Osteocyte (in vitro differentiated cells): ENCODE measurements around the gene ZNF780B. TPM values are rescaled to one million over a fixed set of nuclear protein-coding genes. Genes with fewer than 3 reads are reported as not detected.
A peak's percentile ranks its signal among the peaks of the same experiment; 100 is the strongest.
"Not testable (repeated sequence)": the region's sequence is repeated elsewhere in the genome, so short reads cannot be mapped to it uniquely, and the experiment has no call there.

Source experiments
- DNase-seq: peaks from one replicate; pipeline ENCODE4 v3.0.0; 2021; ENCODE audit warnings: mixed read lengths; ENCODE audit not compliant: unreplicated experiment; ENCODE audit errors: extremely low spot score
- H3K27ac Mint-ChIP-seq: one replicate; pipeline ENCODE4 v1.8.0; 2021; ENCODE audit warnings: mild to moderate bottlenecking, mixed read lengths; ENCODE audit not compliant: unreplicated experiment
- H3K27me3 Mint-ChIP-seq: one replicate; pipeline ENCODE4 v1.8.0; 2021; ENCODE audit warnings: mixed read lengths; ENCODE audit not compliant: unreplicated experiment
- H3K36me3 Mint-ChIP-seq: one replicate; pipeline ENCODE4 v1.8.0; 2021; ENCODE audit warnings: mixed read lengths; ENCODE audit not compliant: unreplicated experiment
- H3K4me1 Mint-ChIP-seq: one replicate; pipeline ENCODE4 v1.8.0; 2021; ENCODE audit warnings: mixed read lengths; ENCODE audit not compliant: unreplicated experiment
- H3K4me3 Mint-ChIP-seq: one replicate; pipeline ENCODE4 v1.8.0; 2021; ENCODE audit warnings: mild to moderate bottlenecking, moderate library complexity, mixed read lengths; ENCODE audit not compliant: unreplicated experiment
- H3K9me3 Mint-ChIP-seq: one replicate; pipeline ENCODE4 v1.8.0; 2021; ENCODE audit warnings: mixed read lengths; ENCODE audit not compliant: unreplicated experiment
- total RNA-seq: library from RNA; stranded (reverse); gene quantifications from 2 replicates; pipeline ENCODE4 v1.2.1, GENCODE V29; 2021
- TF ChIP-seq, protein P1 (sequence below): fragments of 200-600 bp; sonication (generic); IDR thresholded peaks from 2 replicates; pipeline ENCODE4 v1.5.0; 2021; ENCODE audit warnings: antibody characterized with exemption, mild to moderate bottlenecking, moderate library complexity

Gene ZNF780B
- total RNA-seq, 1 donor from 2014 or later, result 20.0 TPM

DNA sequence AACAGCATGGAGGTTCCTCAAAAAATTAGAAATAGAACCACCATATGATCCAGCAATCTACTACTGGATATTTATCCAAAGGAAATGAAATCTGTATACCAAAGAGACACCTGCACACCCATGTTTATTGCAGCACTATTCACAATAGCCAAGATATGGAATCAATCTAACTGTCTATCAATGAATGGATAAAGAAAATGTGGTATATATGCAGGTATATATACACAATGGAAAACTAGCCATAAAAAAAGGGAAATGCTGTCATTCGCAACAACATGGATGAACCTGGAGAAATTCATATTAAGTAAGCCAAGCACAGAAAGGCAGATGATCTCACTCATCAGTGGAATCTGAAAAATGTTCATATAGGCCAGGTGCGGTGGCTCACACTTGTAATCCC lies 2.5 kb downstream of the ZNF780B start:
- no peak for DNase-seq
- no peak overlapping the region for H3K27ac Mint-ChIP-seq
- peaks cover 39% of the 10 kb centered on the region for H3K9me3 Mint-ChIP-seq
- H3K4me3 Mint-ChIP-seq, result peak overlapping the region; percentile 10
- peaks cover 30% of the 10 kb centered on the region for H3K4me1 Mint-ChIP-seq
- H3K36me3 Mint-ChIP-seq, result peaks cover 43% of the 10 kb centered on the region
- no peaks in the 10 kb centered on the region for H3K27me3 Mint-ChIP-seq
- TF ChIP-seq, protein P1, sequence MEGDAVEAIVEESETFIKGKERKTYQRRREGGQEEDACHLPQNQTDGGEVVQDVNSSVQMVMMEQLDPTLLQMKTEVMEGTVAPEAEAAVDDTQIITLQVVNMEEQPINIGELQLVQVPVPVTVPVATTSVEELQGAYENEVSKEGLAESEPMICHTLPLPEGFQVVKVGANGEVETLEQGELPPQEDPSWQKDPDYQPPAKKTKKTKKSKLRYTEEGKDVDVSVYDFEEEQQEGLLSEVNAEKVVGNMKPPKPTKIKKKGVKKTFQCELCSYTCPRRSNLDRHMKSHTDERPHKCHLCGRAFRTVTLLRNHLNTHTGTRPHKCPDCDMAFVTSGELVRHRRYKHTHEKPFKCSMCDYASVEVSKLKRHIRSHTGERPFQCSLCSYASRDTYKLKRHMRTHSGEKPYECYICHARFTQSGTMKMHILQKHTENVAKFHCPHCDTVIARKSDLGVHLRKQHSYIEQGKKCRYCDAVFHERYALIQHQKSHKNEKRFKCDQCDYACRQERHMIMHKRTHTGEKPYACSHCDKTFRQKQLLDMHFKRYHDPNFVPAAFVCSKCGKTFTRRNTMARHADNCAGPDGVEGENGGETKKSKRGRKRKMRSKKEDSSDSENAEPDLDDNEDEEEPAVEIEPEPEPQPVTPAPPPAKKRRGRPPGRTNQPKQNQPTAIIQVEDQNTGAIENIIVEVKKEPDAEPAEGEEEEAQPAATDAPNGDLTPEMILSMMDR, result no peak

DNA sequence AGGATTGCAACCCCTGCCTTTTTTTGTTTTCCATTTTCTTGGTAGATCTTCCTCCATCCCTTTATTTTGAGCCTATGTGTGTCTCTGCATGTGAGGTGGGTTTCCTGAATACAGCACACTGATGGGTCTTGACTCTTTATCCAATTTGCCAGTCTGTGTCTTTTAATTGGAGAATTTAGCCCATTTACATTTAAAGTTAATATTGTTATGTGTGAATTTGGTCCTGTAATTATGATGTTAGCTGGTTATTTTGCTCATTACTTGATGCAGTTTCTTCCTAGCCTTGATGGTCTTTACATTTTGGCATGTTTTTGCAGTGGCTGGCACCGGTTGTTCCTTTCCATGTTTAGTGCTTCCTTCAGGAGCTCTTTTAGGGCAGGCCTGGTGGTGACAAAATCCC lies 14.3 kb downstream of the ZNF780B start:
- DNase-seq, H3K27me3 Mint-ChIP-seq, H3K27ac Mint-ChIP-seq, H3K4me1 Mint-ChIP-seq, H3K4me3 Mint-ChIP-seq: not testable (repeated sequence)
- Mint-ChIP-seq H3K9me3 (peaks cover 38% of the 10 kb centered on the region), H3K36me3 (peaks cover 51% of the 10 kb centered on the region)

DNA sequence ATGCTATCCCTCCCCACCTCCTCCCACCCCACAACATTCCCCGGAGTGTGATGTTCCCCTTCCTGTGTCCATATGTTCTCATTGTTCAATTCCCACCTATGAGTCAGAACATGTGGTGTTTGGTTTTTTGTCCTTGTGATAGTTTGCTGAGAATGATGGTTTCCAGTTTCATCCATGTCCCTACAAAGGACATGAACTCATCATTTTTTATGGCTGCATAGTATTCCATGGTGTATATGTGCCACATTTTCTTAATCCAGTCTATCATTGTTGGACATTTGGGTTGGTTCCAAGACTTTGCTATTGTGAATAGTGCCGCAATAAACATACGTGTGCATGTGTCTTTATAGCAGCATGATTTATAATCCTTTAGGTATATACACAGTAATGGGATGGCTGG lies 18.0 kb downstream of the ZNF780B start:
- H3K36me3 Mint-ChIP-seq, result peaks cover 36% of the 10 kb centered on the region
- not testable (repeated sequence) for DNase-seq, H3K4me1 Mint-ChIP-seq, H3K27me3 Mint-ChIP-seq, H3K4me3 Mint-ChIP-seq, H3K27ac Mint-ChIP-seq
- peaks cover 31% of the 10 kb centered on the region for H3K9me3 Mint-ChIP-seq

DNA sequence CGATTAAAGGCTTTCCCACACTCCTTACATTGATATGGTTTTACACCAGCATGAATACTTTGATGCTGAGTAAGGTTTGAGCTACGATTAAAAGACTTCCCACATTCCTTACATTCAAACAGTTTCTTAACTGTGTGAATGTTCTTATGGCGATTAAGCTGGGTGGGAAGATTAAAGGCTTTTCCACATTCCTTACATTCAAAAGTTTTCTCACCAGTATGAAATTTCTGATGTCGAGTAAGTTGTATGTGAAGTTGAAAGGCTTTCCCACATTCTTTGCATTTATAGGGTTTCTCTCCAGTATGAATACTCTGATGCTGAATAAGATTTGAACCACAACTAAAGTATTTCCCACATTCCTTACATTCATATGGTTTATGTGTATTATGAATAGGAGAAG lies 20.0 kb downstream of the ZNF780B start:
- no peak for DNase-seq
- Mint-ChIP-seq H3K9me3 (peaks cover 40% of the 10 kb centered on the region), H3K27me3 (no peaks in the 10 kb centered on the region), H3K4me1 (no peaks in the 10 kb centered on the region), H3K27ac (no peak overlapping the region), H3K36me3 (peaks cover 35% of the 10 kb centered on the region), H3K4me3 (no peak overlapping the region)
- TF ChIP-seq, protein P1, result no peak

DNA sequence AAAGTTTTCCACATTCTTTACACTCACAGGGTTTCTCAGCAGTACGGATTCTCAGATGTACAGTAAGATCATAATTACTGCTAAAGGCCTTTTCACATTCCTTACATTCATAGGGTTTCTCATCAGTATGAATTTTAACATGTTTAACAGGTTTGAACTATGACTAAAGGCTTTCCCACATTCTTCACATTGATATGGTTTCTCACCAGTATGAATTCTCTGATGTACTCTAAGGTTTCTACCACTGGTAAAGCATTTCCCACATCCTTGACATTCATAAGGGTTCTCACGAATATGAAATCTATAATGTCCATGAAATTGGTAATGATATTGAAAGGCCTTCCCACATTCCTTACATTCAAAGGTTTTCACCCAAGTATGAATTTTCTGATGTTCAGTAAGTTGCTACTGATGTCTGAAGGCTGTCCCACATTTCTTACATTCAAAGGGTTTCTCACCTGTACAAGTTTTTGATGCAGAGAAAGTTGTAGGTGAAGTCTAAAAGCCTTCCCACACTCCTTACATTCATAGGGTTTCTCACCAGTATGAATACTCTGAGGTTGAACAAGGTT lies 22.0 kb downstream of the ZNF780B start:
- TF ChIP-seq, protein P1, result no peak
- H3K4me3 Mint-ChIP-seq, result no peak overlapping the region
- no peak overlapping the region for H3K27ac Mint-ChIP-seq
- H3K9me3 Mint-ChIP-seq, result peaks cover 49% of the 10 kb centered on the region
- DNase-seq, result no peak
- no peaks in the 10 kb centered on the region for H3K27me3 Mint-ChIP-seq
- no peaks in the 10 kb centered on the region for H3K4me1 Mint-ChIP-seq
- H3K36me3 Mint-ChIP-seq, result peaks cover 38% of the 10 kb centered on the region

DNA sequence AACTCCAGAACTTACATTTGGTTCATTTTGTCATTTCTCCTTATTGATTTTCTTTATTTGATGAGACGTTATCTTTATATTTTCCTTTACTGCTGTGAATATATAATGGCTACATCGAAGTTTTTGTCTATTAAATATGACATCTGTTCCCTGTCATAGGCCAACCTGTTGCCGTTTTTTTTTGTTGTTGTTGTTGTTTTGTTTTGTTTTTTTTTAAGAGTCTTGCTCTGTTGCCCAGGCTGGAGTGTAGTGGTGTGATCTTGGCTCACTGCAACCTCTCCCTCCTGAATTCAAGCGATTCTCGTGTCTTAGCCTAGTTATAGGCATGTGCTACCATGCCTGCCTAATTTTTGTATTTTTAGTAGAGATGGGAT lies 29.4 kb downstream of the ZNF780B start:
- TF ChIP-seq, protein P1, result no peak
- H3K36me3 Mint-ChIP-seq, result peaks cover 9% of the 10 kb centered on the region
- H3K27me3 Mint-ChIP-seq, result no peaks in the 10 kb centered on the region
- peaks cover 64% of the 10 kb centered on the region for H3K9me3 Mint-ChIP-seq
- DNase-seq, result no peak
- no peaks in the 10 kb centered on the region for H3K4me1 Mint-ChIP-seq
- H3K4me3 Mint-ChIP-seq, result no peak overlapping the region
- H3K27ac Mint-ChIP-seq, result no peak overlapping the region
